Measurements from ENCODE around the gene ACVR2A.

DNA sequence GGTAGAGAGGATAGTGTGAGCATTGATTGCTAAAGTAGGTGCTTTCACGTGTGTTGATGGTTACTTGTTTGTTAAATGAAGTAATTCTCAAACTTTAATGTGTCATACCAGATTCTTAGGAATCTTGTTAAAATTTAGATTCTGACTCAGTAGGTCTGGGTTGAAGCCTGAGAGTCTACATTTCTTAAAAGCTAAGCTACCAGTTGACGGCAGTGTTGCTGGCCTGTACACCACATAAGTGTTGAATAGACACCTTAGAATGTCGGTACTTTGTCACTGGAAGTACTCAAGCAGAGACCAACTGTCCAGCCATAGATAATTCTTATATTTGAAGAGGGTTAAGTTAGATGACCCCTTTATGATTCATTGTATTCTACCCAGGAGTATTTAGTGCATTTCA lies 79.8 kb downstream of the ACVR2A start:
- TF ChIP-seq, protein P1, sequence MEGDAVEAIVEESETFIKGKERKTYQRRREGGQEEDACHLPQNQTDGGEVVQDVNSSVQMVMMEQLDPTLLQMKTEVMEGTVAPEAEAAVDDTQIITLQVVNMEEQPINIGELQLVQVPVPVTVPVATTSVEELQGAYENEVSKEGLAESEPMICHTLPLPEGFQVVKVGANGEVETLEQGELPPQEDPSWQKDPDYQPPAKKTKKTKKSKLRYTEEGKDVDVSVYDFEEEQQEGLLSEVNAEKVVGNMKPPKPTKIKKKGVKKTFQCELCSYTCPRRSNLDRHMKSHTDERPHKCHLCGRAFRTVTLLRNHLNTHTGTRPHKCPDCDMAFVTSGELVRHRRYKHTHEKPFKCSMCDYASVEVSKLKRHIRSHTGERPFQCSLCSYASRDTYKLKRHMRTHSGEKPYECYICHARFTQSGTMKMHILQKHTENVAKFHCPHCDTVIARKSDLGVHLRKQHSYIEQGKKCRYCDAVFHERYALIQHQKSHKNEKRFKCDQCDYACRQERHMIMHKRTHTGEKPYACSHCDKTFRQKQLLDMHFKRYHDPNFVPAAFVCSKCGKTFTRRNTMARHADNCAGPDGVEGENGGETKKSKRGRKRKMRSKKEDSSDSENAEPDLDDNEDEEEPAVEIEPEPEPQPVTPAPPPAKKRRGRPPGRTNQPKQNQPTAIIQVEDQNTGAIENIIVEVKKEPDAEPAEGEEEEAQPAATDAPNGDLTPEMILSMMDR (IDR thresholded peaks at IDR 0.05) = no peak
- no peak for TF ChIP-seq EZH2 (IDR thresholded peaks at IDR 0.05)

Measured in neural progenitor cell (in vitro differentiated cells).